Neutrophil (primary cell): Measurements from ENCODE around the gene ADCYAP1.
"Not testable (repeated sequence)": the region's sequence is repeated elsewhere in the genome, so short reads cannot be mapped to it uniquely, and the experiment has no call there.

ENCODE experiments used
- H3K27ac ChIP-seq: fragments of 200-600 bp; sonication (generic); 2 replicates; pipeline ENCODE4 v1.5.1; 2016; ENCODE audit warnings: mild to moderate bottlenecking, moderate library complexity
- H3K27me3 ChIP-seq: fragments of 200-600 bp; sonication (generic); 2 replicates; pipeline ENCODE4 v1.6.0; 2016; ENCODE audit warnings: mild to moderate bottlenecking
- H3K36me3 ChIP-seq: fragments of 200-600 bp; sonication (generic); 2 replicates; pipeline ENCODE4 v1.5.1; 2017
- H3K4me1 ChIP-seq, 2 experiments: fragments of 200-600 bp in 1 of 2; sonication (generic) in 1 of 2; 1 replicate in 1 of 2; 2 replicates in 1 of 2; pipeline versions ENCODE4 v1.5.1 to v1.6.1; 2013 to 2016; ENCODE audit warnings: low read depth in 1 of 2, low read length in 1 of 2, mild to moderate bottlenecking in 1 of 2, moderate library complexity in 1 of 2; ENCODE audit not compliant: control insufficient read depth in 1 of 2, insufficient read depth in 1 of 2
- H3K4me3 ChIP-seq, 2 experiments: fragments of 200-600 bp in 1 of 2; sonication (generic) in 1 of 2; 1 replicate in 1 of 2; 2 replicates in 1 of 2; pipeline ENCODE4 v1.5.1; 2013 to 2016; ENCODE audit warnings: low read depth in 1 of 2, low read length in 1 of 2, mild to moderate bottlenecking in 1 of 2, moderate library complexity in 1 of 2
- H3K9me3 ChIP-seq: fragments of 200-600 bp; sonication (generic); 2 replicates; pipeline ENCODE4 v1.5.1; 2016
- CTCF ChIP-seq: fragments of 200-600 bp; sonication (generic); IDR thresholded peaks from 2 replicates; pipeline ENCODE4 v1.5.1; 2016; ENCODE audit warnings: antibody characterized with exemption

ADCYAP1 gene

GRCh38 chr18:904218-905090 is at the start of gene ADCYAP1:
Gene ADCYAP1, plus strand, starts transcription at chr18:904871. Its CDS starts 516 bp downstream, at chr18:905387.
- no peaks in the 10 kb centered on the region for H3K36me3 ChIP-seq
- peaks cover 0 to 13% of the 10 kb centered on the region in 2 experiments for H3K4me1 ChIP-seq
- no peak within 1 kb of the TSS for H3K27ac ChIP-seq
- H3K9me3 ChIP-seq: no peaks in the 10 kb centered on the region
- TF ChIP-seq CTCF: no peak
- no peak within 1 kb of the TSS for H3K4me3 ChIP-seq
- H3K27me3 ChIP-seq: peaks cover 99% of the 10 kb centered on the region

- Histone ChIP-seq H3K4me1 (no peaks in the 10 kb centered on the region), H3K27me3 (peaks cover 12% of the 10 kb centered on the region), H3K36me3 (no peaks in the 10 kb centered on the region), H3K27ac (no peak overlapping the region), H3K4me3 (no peak overlapping the region), H3K9me3 (no peaks in the 10 kb centered on the region)
- TF ChIP-seq CTCF: no peak
Measured at GRCh38 chr18:857986-858385, 46.7 kb upstream of the ADCYAP1 start.

GRCh38 chr18:864872-865273 is 39.8 kb upstream of the ADCYAP1 start:
- H3K9me3 ChIP-seq: no peaks in the 10 kb centered on the region
- no peak overlapping the region for H3K4me3 ChIP-seq
- no peak overlapping the region for H3K27ac ChIP-seq
- H3K36me3 ChIP-seq: no peaks in the 10 kb centered on the region
- no peak for TF ChIP-seq CTCF
- H3K27me3 ChIP-seq: peaks cover 52% of the 10 kb centered on the region
- H3K4me1 ChIP-seq: no peaks in the 10 kb centered on the region

- H3K27me3 ChIP-seq: peaks cover 47% of the 10 kb centered on the region
- no peaks in the 10 kb centered on the region for H3K9me3 ChIP-seq
- H3K4me1 ChIP-seq: no peaks in the 10 kb centered on the region
- no peak for TF ChIP-seq CTCF
- no peak overlapping the region for H3K27ac ChIP-seq
- H3K4me3 ChIP-seq: no peak overlapping the region
- H3K36me3 ChIP-seq: no peaks in the 10 kb centered on the region
Measured at GRCh38 chr18:867257-867656, 37.4 kb upstream of the ADCYAP1 start.

- not testable (repeated sequence) for H3K27me3 ChIP-seq, H3K36me3 ChIP-seq, H3K9me3 ChIP-seq, H3K27ac ChIP-seq, H3K4me3 ChIP-seq, H3K4me1 ChIP-seq
Measured at GRCh38 chr18:873426-873825, 31.2 kb upstream of the ADCYAP1 start.

GRCh38 chr18:875912-876311 is 28.8 kb upstream of the ADCYAP1 start:
- no peaks in the 10 kb centered on the region for H3K36me3 ChIP-seq
- no peaks in the 10 kb centered on the region for H3K9me3 ChIP-seq
- H3K27me3 ChIP-seq: no peaks in the 10 kb centered on the region
- no peak for TF ChIP-seq CTCF
- H3K4me1 ChIP-seq: no peaks in the 10 kb centered on the region
- no peak overlapping the region for H3K27ac ChIP-seq
- no peak overlapping the region for H3K4me3 ChIP-seq
